DMS 273 treated with DMSO at 0.1 percent for 48 hours (cell line): ENCODE measurements around the gene HLTF.

Source experiments
- DNase-seq: peaks from one replicate; lab custom pipeline; 2025; lab: John Stamatoyannopoulos, UW

HLTF gene

GRCh38 chr3:149085828-149086231 is 503 bp downstream of the HLTF start:
- peak; percentile 50 for DNase-seq

- no peak for DNase-seq
These were observed 4.6 kb downstream of the HLTF start for GRCh38 chr3:149081772-149082171.

- DNase-seq = no peak
These were observed 5.6 kb downstream of the HLTF start for GRCh38 chr3:149080699-149081091.

GRCh38 chr3:149080011-149080698 is 6.2 kb downstream of the HLTF start:
- no peak for DNase-seq

GRCh38 chr3:149077628-149078027 is 8.7 kb downstream of the HLTF start:
- DNase-seq = no peak

GRCh38 chr3:149067883-149068282 is 18.4 kb downstream of the HLTF start:
- no peak for DNase-seq

GRCh38 chr3:149061776-149062175 is 24.6 kb downstream of the HLTF start:
- DNase-seq = no peak

GRCh38 chr3:149058602-149059001 is 27.7 kb downstream of the HLTF start:
- DNase-seq = no peak

GRCh38 chr3:149058198-149058597 is 28.1 kb downstream of the HLTF start:
- DNase-seq = no peak

- no peak for DNase-seq
These were observed 30.8 kb downstream of the HLTF start for GRCh38 chr3:149055575-149055974.

- no peak for DNase-seq
These were observed 41.8 kb downstream of the HLTF start for GRCh38 chr3:149044339-149045083.

- DNase-seq = no peak
These were observed 43.4 kb downstream of the HLTF start for GRCh38 chr3:149042789-149043386.

- DNase-seq = no peak
These were observed 48.0 kb downstream of the HLTF start for GRCh38 chr3:149038322-149038721.

GRCh38 chr3:149037684-149038083 is 48.6 kb downstream of the HLTF start:
- DNase-seq = no peak

GRCh38 chr3:149031096-149031495 is 55.2 kb downstream of the HLTF start:
- DNase-seq = no peak

- no peak for DNase-seq
These were observed 59.6 kb downstream of the HLTF start for GRCh38 chr3:149026718-149027117.

- DNase-seq = no peak
These were observed 62.4 kb downstream of the HLTF start for GRCh38 chr3:149023951-149024350.

GRCh38 chr3:149021830-149022229 is 64.5 kb downstream of the HLTF start:
- DNase-seq = no peak

GRCh38 chr3:149020839-149021252 is 65.5 kb downstream of the HLTF start:
- no peak for DNase-seq

- DNase-seq = no peak
These were observed 66.0 kb downstream of the HLTF start for GRCh38 chr3:149020196-149020838.

- no peak for DNase-seq
These were observed 66.8 kb downstream of the HLTF start for GRCh38 chr3:149019580-149019979.

GRCh38 chr3:149018247-149018646 is 68.1 kb downstream of the HLTF start:
- DNase-seq = no peak
